ENCODE results near the gene ANKFY1.

Gene ANKFY1

DNA sequence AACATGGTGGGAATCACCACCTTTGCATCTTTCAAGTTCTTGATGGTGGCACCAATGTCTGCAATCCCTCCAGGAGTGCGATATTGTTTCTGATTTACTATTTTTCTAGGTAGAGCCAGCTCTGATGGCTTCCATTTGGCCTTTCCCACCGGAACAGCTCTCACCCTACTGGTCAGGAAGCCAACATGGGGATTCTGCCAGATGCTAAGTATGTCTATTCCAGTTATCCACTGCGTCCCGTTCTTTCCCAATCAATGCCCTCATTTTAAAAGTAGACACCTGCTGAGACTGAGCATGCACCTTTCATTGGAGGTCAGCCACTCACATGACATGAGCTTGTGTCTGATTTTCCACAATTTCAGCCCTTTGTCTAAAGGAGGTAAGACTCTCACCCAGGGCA lies 144.5 kb downstream of the ANKFY1 start:
- DNase-seq (ENCODE audit: low read depth in 3 of 3): no peak

DNA sequence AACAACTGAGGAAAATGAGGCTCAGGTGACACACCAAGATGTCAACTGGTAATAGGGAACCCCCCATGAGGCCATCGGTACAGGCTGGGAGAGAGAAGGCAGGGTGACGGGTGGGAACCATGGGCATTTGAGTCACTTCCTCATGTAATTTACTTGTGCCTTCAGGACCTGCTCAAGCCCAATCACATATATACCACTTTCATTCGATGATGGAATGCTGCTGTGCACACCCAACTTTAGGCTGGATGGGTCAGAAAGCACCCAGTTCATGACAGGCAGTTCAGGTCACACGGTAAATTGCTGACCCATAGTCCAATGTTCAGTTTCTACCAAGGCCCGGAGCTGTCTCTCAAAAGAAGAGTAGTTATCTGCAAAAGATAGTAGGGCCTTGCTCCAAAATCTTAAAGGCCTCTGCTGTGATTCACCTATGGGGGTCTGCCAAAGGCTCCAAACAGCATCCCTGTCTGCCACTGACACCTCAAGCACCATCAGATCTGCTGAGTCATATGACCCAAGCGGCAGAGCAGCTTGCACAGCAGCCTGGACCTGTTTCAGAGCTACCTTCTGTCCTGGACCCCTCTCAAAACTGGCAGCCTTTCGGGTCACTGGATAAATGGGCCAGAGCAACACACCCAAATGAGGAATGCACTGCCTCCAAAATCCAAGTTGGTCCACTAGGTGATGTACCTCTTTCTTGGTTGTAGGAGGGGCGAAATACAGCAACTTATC lies 145.6 kb downstream of the ANKFY1 start:
- DNase-seq (ENCODE audit: low read depth in 3 of 3): no peak

DNA sequence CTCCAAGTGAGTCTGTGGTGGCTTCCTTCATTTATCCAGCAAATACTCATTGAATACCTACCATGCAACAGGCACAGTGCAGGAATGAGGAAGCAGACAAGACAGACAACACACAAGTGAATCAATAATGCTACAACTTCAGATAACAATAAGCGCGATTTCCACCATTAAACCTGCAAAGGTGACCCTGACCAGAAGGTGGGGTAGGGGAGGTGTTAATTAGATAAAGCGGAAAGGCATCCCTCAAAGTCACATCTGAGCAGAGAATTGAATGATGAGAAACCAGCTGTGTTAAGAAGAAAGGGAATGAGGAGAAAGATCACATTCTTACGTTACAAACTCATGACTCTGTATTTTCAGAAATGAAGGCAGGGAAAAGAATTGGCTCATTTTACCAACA lies 147.3 kb downstream of the ANKFY1 start:
- DNase-seq (ENCODE audit: low read depth in 3 of 3): no peak
